Nephron (organoid): ENCODE measurements around the gene TLE6.
A peak's percentile ranks its signal among the peaks of the same experiment; 100 is the strongest.
"Not testable (repeated sequence)": the region's sequence is repeated elsewhere in the genome, so short reads cannot be mapped to it uniquely, and the experiment has no call there.

ENCODE experiments used
- H3K27ac Mint-ChIP-seq, 3 experiments: 2 replicates each; pipeline ENCODE4 v1.8.0; 2020; ENCODE audit warnings: mixed read lengths in 3 of 3, mild to moderate bottlenecking in 2 of 3, moderate library complexity in 1 of 3
- H3K27me3 Mint-ChIP-seq: 2 replicates; pipeline ENCODE4 v1.8.0; 2021; ENCODE audit warnings: low read depth, mild to moderate bottlenecking, moderate library complexity, mixed read lengths
- H3K36me3 Mint-ChIP-seq: 2 replicates; pipeline ENCODE4 v1.8.0; 2020; ENCODE audit warnings: low read depth, mixed read lengths
- H3K4me1 Mint-ChIP-seq: 2 replicates; pipeline ENCODE4 v1.8.0; 2020; ENCODE audit warnings: mixed read lengths
- H3K4me3 Mint-ChIP-seq, 3 experiments: 2 replicates each; pipeline ENCODE4 v1.8.0; 2020; ENCODE audit warnings: mild to moderate bottlenecking in 3 of 3, mixed read lengths in 3 of 3, moderate library complexity in 2 of 3
- H3K9me3 Mint-ChIP-seq: 2 replicates; pipeline ENCODE4 v1.8.0; 2020; ENCODE audit warnings: mixed read lengths
- TF ChIP-seq, protein P1 (sequence below), 3 experiments: fragments of 200-600 bp; sonication (generic); IDR thresholded peaks; one replicate each; pipeline ENCODE4 v1.5.0; 2021; ENCODE audit warnings: antibody characterized with exemption in 3 of 3; ENCODE audit not compliant: unreplicated experiment in 3 of 3

The TLE6 gene

GRCh38 chr19:2977001-2977745, at the start of gene TLE6:
Gene TLE6 (plus strand): TSS chr19:2977564. CDS start chr19:2978234, 670 bp downstream.
- Mint-ChIP-seq H3K4me1 (peaks cover 38% of the 10 kb centered on the region), H3K4me3 (peak within 1 kb of the TSS; percentile 82 to 90 (median 90)), H3K9me3 (no peaks in the 10 kb centered on the region), H3K27ac (peak within 1 kb of the TSS; percentile 12 to 81 (median 65)), H3K36me3 (no peaks in the 10 kb centered on the region), H3K27me3 (peaks cover 64% of the 10 kb centered on the region)
- TF ChIP-seq, protein P1, sequence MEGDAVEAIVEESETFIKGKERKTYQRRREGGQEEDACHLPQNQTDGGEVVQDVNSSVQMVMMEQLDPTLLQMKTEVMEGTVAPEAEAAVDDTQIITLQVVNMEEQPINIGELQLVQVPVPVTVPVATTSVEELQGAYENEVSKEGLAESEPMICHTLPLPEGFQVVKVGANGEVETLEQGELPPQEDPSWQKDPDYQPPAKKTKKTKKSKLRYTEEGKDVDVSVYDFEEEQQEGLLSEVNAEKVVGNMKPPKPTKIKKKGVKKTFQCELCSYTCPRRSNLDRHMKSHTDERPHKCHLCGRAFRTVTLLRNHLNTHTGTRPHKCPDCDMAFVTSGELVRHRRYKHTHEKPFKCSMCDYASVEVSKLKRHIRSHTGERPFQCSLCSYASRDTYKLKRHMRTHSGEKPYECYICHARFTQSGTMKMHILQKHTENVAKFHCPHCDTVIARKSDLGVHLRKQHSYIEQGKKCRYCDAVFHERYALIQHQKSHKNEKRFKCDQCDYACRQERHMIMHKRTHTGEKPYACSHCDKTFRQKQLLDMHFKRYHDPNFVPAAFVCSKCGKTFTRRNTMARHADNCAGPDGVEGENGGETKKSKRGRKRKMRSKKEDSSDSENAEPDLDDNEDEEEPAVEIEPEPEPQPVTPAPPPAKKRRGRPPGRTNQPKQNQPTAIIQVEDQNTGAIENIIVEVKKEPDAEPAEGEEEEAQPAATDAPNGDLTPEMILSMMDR (IDR thresholded peaks at IDR 0.05; ENCODE audit: unreplicated experiment in 3 of 3), result no peak

DNA sequence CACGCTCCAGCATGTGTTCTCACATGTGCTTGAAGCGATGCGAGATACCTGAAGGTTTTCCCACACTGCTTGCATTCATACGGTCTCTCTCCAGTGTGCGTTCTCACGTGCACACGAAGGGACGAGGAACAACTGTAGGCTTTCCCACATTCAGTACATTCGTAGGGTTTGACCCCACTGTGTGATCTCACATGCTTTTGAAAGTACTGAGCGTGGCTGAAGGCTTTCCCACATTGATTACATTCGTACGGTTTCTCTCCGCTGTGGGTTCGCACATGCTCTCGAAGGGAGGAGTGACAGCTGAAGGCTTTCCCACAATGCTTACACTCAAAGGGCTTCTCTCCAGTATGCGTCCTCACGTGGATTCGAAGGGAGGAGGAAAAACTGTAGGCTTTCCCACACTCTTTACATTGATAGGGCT, 43.9 kb upstream of the TLE6 start:
- H3K4me1 Mint-ChIP-seq, result no peaks in the 10 kb centered on the region
- H3K4me3 Mint-ChIP-seq, result no peak overlapping the region
- H3K9me3 Mint-ChIP-seq, result peaks cover 60% of the 10 kb centered on the region
- TF ChIP-seq, protein P1 (IDR thresholded peaks at IDR 0.05; ENCODE audit: unreplicated experiment in 3 of 3), result no peak
- H3K27me3 Mint-ChIP-seq, result peaks cover 5% of the 10 kb centered on the region
- H3K27ac Mint-ChIP-seq, result no peak overlapping the region
- H3K36me3 Mint-ChIP-seq, result peaks cover 87% of the 10 kb centered on the region

DNA sequence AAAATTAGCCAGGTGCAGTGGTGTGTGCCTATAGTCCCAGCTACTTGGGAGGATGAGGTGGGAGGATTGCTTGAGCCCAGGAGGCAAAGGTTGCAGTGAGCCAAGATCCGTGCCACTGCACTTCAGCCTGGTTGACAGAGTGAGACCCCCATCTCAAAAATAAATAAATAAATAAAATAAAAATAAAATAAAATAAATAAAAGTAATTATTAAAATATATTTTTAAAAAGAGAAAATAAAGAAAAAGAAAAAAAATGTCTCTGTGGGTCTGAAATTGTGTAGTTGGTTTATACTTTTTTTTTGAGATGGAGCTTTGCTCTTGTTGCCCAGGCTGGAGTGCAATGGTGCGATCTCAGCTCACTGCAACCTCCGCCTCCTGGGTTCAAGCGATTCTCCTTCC, 41.5 kb upstream of the TLE6 start:
- H3K27me3 Mint-ChIP-seq, H3K27ac Mint-ChIP-seq, H3K4me3 Mint-ChIP-seq, H3K4me1 Mint-ChIP-seq: not testable (repeated sequence)
- peaks cover 88% of the 10 kb centered on the region for H3K36me3 Mint-ChIP-seq
- peaks cover 55% of the 10 kb centered on the region for H3K9me3 Mint-ChIP-seq

GRCh38 chr19:2942928-2943640, 34.3 kb upstream of the TLE6 start:
- Mint-ChIP-seq H3K4me3 (peak overlapping the region; percentile 78 to 98 (median 83)), H3K4me1 (peaks cover 11% of the 10 kb centered on the region), H3K36me3 (peaks cover 25% of the 10 kb centered on the region), H3K27me3 (no peaks in the 10 kb centered on the region), H3K27ac (no peak overlapping the region), H3K9me3 (peaks cover 4% of the 10 kb centered on the region)
- TF ChIP-seq, protein P1 (IDR thresholded peaks at IDR 0.05; ENCODE audit: unreplicated experiment in 3 of 3), result no peak

DNA sequence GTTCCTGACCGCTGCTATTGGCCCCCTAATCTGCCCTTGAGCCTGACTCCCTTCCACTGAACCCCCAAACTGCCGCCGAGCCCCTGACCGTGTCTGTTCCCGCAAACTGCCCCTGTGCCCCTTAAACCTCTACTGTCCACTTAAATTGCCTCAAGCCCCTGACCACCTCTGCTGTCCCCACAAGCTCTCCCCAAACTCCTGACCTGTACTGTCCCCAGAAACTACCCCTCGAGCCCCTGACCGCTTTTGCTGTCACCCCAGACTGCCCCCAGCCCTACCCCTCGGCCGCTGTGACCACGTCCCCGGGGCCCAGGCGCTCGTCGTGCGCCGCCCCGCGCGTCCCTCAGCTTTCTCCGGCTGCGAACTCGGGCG, 33.0 kb upstream of the TLE6 start:
- TF ChIP-seq, protein P1 (IDR thresholded peaks at IDR 0.05; ENCODE audit: unreplicated experiment in 3 of 3), result no peak

DNA sequence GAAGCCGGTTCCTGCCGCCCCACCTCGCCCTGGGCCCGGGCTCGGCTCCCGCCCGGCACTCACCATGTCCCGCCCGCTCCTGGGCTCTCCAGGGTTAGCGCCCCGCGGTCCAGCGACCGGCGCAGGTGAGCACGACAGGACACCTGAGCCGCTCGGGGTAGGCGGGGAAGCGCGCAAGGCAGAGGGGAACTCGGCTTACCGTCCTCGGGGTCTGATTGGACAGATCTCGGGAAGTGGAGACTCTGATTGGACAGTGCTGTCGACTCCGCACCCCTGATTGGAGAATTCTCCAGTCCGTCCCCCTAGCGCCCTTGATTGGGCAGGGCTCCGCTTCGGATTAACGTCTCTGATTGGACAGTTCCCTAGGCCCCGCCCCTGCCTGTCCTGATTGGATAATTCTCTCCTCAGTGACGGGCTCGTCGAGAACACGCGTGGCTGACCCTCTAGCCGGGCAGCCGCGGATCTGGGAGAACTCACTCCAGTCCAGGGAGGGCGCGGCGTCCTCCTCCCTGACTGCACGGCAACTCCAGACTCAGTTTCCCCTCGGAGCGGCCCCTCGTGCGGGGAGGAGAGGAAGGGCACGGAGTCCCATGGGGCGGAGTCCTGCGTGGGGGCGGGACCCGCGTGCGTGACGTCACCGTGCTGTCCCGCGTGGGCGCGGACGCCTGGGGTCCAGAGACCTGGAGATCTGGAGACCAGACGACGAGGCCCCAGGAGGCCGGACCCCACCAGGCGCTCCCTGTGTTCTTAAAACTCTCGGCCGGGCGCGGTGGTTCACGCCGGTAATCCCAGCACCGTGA, 32.4 kb upstream of the TLE6 start, which contains the start of gene ZNF77:
Gene ZNF77, minus strand, starts transcription at position 197 of the 800 bp plus-strand sequence. Its CDS starts 131 bp downstream, at position 66.
- no peaks in the 10 kb centered on the region for H3K27me3 Mint-ChIP-seq
- TF ChIP-seq, protein P1 (IDR thresholded peaks at IDR 0.05; ENCODE audit: unreplicated experiment in 3 of 3), result no peak
- no peaks in the 10 kb centered on the region for H3K9me3 Mint-ChIP-seq
- peak within 1 kb of the TSS; percentile 97 to 99 (median 98) for H3K4me3 Mint-ChIP-seq
- peaks cover 11% of the 10 kb centered on the region for H3K36me3 Mint-ChIP-seq
- H3K27ac Mint-ChIP-seq, result peak within 1 kb of the TSS; percentile 88 to 99 (median 93)
- peaks cover 23% of the 10 kb centered on the region for H3K4me1 Mint-ChIP-seq

More for the DNA sequence above, 33.0 kb upstream of the TLE6 start:
- no peaks in the 10 kb centered on the region for H3K9me3 Mint-ChIP-seq
- H3K36me3 Mint-ChIP-seq, result peaks cover 16% of the 10 kb centered on the region
- H3K27me3 Mint-ChIP-seq, result no peaks in the 10 kb centered on the region
- H3K27ac Mint-ChIP-seq, result no peak overlapping the region
- peaks cover 18% of the 10 kb centered on the region for H3K4me1 Mint-ChIP-seq
- peak overlapping the region; percentile 97 to 99 (median 98) for H3K4me3 Mint-ChIP-seq
